ENCODE measurements around the gene MVB12A. TPM values are rescaled to one million over a fixed set of nuclear protein-coding genes. Genes with fewer than 3 reads are reported as not detected.

The MVB12A gene
- total and polyA plus RNA-seq, 2 donors (not counting 3 experiments of a cell fraction or from before 2014, with no cell fraction given): 63.3 to 88.8 TPM

DNA sequence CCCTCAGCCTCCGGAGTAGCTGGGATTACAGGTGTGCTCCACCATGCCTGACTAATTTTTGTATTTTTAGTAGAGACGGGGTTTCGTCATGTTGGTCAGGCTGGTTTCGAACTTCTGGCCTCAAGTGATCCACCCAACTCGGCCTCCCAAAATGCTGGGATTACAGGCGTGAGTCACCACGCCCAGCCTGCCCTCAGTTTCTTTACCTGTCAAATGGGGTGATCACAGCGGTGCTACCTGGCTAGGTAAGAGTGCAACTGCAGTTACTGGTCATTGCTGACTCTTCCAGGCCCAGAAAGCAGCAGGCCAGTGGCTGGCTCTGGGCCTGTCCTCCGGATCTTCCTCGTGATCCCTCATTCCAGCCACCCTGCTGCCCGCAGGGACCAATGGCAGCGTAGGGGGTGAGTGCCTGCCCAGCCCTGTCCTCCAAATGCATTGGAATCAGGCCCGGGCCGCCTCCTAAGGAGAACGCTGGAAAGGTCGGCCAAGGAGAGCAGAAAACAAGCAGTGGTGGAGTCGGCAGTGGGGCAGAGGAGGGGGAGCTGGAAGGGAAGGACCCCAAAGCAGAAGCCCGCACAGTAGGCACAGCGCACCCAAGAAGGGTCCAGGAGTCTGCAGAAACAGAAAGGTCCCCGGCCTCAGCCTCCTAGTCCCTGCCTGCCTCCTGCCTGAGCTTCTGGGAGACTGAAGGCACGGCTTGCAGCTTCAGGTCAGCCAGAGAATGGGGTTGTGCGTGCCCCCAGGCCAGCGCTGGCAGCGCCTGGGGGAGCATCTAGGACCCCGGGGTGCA lies 48.6 kb downstream of the MVB12A start:
- H3K4me3 ChIP-seq (replicated peaks in 1 of 3; ENCODE audit: insufficient read depth in 1 of 3, low read depth in 1 of 3, low read length in 3 of 3): no peak overlapping the region
- intact Hi-C loops (cut with micrococcal nuclease): no loop called here
- H2AFZ ChIP-seq (ENCODE audit: low read depth, low read length): peak overlapping the region; percentile 100
- ChIA-PET POLR2A (interaction anchor here (1.1 kb wide), 1 partner anchor 56 kb away, joined by 3 read pairs; no protein-coding TSS in a partner anchor), CTCF (interaction anchor here (0.8 kb wide), 1 partner anchor 9 kb away, joined by 3 read pairs; no protein-coding TSS in a partner anchor)
- H3K9me3 ChIP-seq (replicated peaks; ENCODE audit: control insufficient read depth, insufficient read depth, low read length): no peaks in the 10 kb centered on the region
- H3K4me2 ChIP-seq (ENCODE audit: insufficient read depth, low read length): peak overlapping the region; percentile 63
- H3K27ac ChIP-seq (ENCODE audit: insufficient read depth, low read depth, low read length): no peak overlapping the region
- H4K20me1 ChIP-seq (replicated peaks; ENCODE audit: control insufficient read depth, extremely low read depth, insufficient read depth, low read length): no peaks in the 10 kb centered on the region
- no peak for FAIRE-seq
- H3K4me1 ChIP-seq (ENCODE audit: control insufficient read depth, extremely low read depth, insufficient read depth, low read length): peaks cover 11% of the 10 kb centered on the region
- TF ChIP-seq GATA2 (IDR thresholded peaks at IDR 0.05; ENCODE audit: insufficient read depth, insufficient read length, low read depth, low read length): no peak
- no peak for TF ChIP-seq POLR2A (IDR thresholded peaks at IDR 0.05; ENCODE audit: low read depth, low read length)
- no peak for TF ChIP-seq POLR2AphosphoS5 (IDR thresholded peaks at IDR 0.05; ENCODE audit: insufficient read depth, low read depth, low read length)
- no peak for TF ChIP-seq MAX (IDR thresholded peaks at IDR 0.05; ENCODE audit: insufficient read depth, insufficient read length)
- TF ChIP-seq, protein P1, sequence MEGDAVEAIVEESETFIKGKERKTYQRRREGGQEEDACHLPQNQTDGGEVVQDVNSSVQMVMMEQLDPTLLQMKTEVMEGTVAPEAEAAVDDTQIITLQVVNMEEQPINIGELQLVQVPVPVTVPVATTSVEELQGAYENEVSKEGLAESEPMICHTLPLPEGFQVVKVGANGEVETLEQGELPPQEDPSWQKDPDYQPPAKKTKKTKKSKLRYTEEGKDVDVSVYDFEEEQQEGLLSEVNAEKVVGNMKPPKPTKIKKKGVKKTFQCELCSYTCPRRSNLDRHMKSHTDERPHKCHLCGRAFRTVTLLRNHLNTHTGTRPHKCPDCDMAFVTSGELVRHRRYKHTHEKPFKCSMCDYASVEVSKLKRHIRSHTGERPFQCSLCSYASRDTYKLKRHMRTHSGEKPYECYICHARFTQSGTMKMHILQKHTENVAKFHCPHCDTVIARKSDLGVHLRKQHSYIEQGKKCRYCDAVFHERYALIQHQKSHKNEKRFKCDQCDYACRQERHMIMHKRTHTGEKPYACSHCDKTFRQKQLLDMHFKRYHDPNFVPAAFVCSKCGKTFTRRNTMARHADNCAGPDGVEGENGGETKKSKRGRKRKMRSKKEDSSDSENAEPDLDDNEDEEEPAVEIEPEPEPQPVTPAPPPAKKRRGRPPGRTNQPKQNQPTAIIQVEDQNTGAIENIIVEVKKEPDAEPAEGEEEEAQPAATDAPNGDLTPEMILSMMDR (IDR thresholded peaks at IDR 0.05; ENCODE audit: extremely low read depth in 1 of 2, insufficient read depth in 1 of 2, low read depth in 1 of 2, low read length in 2 of 2): no peak
- no peak for TF ChIP-seq FOS (IDR thresholded peaks at IDR 0.05; ENCODE audit: borderline replicate concordance, insufficient read depth, low read length)
- TF ChIP-seq EZH2 (IDR thresholded peaks at IDR 0.05; ENCODE audit: borderline replicate concordance, low read depth, low read length, severe bottlenecking): no peak
- TF ChIP-seq MYC (IDR thresholded peaks at IDR 0.05; ENCODE audit: low read depth, low read length): no peak
- TF ChIP-seq JUN (IDR thresholded peaks at IDR 0.05; ENCODE audit: borderline replicate concordance, insufficient read depth, insufficient read length, low read depth): no peak
- H3K79me2 ChIP-seq (ENCODE audit: control insufficient read depth, insufficient read depth, low read length): no peaks in the 10 kb centered on the region
- no peaks in the 10 kb centered on the region for H3K27me3 ChIP-seq (ENCODE audit: control insufficient read depth in 2 of 2, insufficient read depth in 2 of 2, low read length in 2 of 2)
- no TSS peak for BruUV-seq (replicated peaks)
- no peak overlapping the region for H3K9ac ChIP-seq (replicated peaks; ENCODE audit: extremely low read depth, insufficient read depth, low read length)
- dilution Hi-C loops (cut with MboI; ENCODE audit: extremely low pct_ligation_motif_present, low sequenced_read_pairs): no loop called here
- H3K9me1 ChIP-seq (replicated peaks; ENCODE audit: control insufficient read depth, extremely low read depth, insufficient read depth, low read length): no peaks in the 10 kb centered on the region
- no peak for DNase-seq (ENCODE audit: low read depth, low spot score)
- no peaks in the 10 kb centered on the region for H3K36me3 ChIP-seq (ENCODE audit: control insufficient read depth in 2 of 2, extremely low read depth in 1 of 2, insufficient read depth in 2 of 2, low read length in 2 of 2)
